Natural killer cell (primary cell): ENCODE measurements around the gene ZNF182. TPM values are rescaled to one million over a fixed set of nuclear protein-coding genes. Genes with fewer than 3 reads are reported as not detected.
A peak's percentile ranks its signal among the peaks of the same experiment; 100 is the strongest.

Source experiments
- ATAC-seq, 3 donors: fragments of 150-1000 bp in 2 of 3; fragments of 200-7000 bp in 1 of 3; cut with Tn5 transposase; 1 replicate in 1 of 3; 2 replicates in 2 of 3; pipeline ENCODE4 v1.10.0; 2021; ENCODE audit warnings: mild to moderate bottlenecking in 2 of 3, moderate library complexity in 2 of 3
- DNase-seq, 2 donors: peaks; one replicate each; pipeline versions ENCODE4 v3.0.0 to v3.0.0-alpha.2; 2013 to 2021; ENCODE audit warnings: mixed read lengths in 1 of 2
- H3K27ac ChIP-seq: one replicate; pipeline ENCODE4 v1.5.1; 2013; ENCODE audit warnings: mild to moderate bottlenecking, low read length
- H3K27me3 ChIP-seq: one replicate; pipeline ENCODE4 v1.6.1; 2013; ENCODE audit warnings: low read length; ENCODE audit not compliant: control insufficient read depth, insufficient read depth
- H3K36me3 ChIP-seq: one replicate; pipeline ENCODE4 v1.6.1; 2013; ENCODE audit warnings: low read length; ENCODE audit not compliant: control insufficient read depth, insufficient read depth
- H3K4me1 ChIP-seq: one replicate; pipeline ENCODE4 v1.6.1; 2013; ENCODE audit warnings: low read length; ENCODE audit not compliant: control insufficient read depth, insufficient read depth
- H3K4me3 ChIP-seq: one replicate; pipeline ENCODE4 v1.5.1; 2013; ENCODE audit warnings: low read length
- H3K9me3 ChIP-seq: one replicate; pipeline ENCODE4 v1.6.1; 2013; ENCODE audit warnings: low read length; ENCODE audit not compliant: control insufficient read depth, insufficient read depth
- H3K27ac Mint-ChIP-seq, 2 donors: one replicate each; pipeline ENCODE4 v1.8.0; 2022; ENCODE audit warnings: mild to moderate bottlenecking in 2 of 2, mixed read lengths in 2 of 2, moderate library complexity in 1 of 2
- H3K27me3 Mint-ChIP-seq, 2 donors: one replicate each; pipeline ENCODE4 v1.8.0; 2022; ENCODE audit warnings: low read depth in 2 of 2, mixed read lengths in 2 of 2
- H3K36me3 Mint-ChIP-seq: one replicate; pipeline ENCODE4 v1.8.0; 2022; ENCODE audit warnings: mixed read lengths
- H3K4me1 Mint-ChIP-seq, 2 donors: one replicate each; pipeline ENCODE4 v1.8.0; 2022; ENCODE audit warnings: mixed read lengths in 2 of 2
- H3K4me3 Mint-ChIP-seq: one replicate; pipeline ENCODE4 v1.8.0; 2022; ENCODE audit warnings: mild to moderate bottlenecking, moderate library complexity, mixed read lengths
- H3K9me3 Mint-ChIP-seq, 2 donors: one replicate each; pipeline ENCODE4 v1.8.0; 2022; ENCODE audit warnings: mixed read lengths in 2 of 2
- CTCF ChIP-seq: fragments of 200-600 bp; IDR thresholded peaks from one replicate; pipeline ENCODE4 v1.8.0; 2022; ENCODE audit warnings: antibody characterized with exemption
- WGBS: methylation state at CpG from one replicate; pipeline ENCODE4 v1.1.7; 2013; ENCODE audit warnings: missing lambda C conversion rate; ENCODE audit not compliant: insufficient coverage; 5-methylcytosine and 5-hydroxymethylcytosine counted together
- intact Hi-C: fragments of 100-400 bp; cut with micrococcal nuclease; formaldehyde crosslinking; loops from one replicate; pipeline ENCODE4 v1.14.2; 2022
- total RNA-seq, 4 donors: library from RNA; stranded (reverse); fragments of 120-200 nt in 1 of 4; gene quantifications; one replicate each; pipeline versions ENCODE4 v1.2.3 to v1.2.4, GENCODE V29; 2013 to 2022

ZNF182 gene
- total RNA-seq, 3 donors from 2014 or later (not counting 1 experiment from before 2014, with no cell fraction given) = 7.1 to 10.4 (median 7.8) TPM

- Mint-ChIP-seq H3K36me3 (no peaks in the 10 kb centered on the region), H3K9me3 (no peaks in the 10 kb centered on the region), H3K27ac (no peak overlapping the region), H3K4me3 (no peak overlapping the region), H3K27me3 (no peaks in the 10 kb centered on the region), H3K4me1 (peaks cover under 1 to 7% of the 10 kb centered on the region in 2 donors)
- Histone ChIP-seq H3K27me3 (no peaks in the 10 kb centered on the region), H3K27ac (no peak overlapping the region), H3K36me3 (no peaks in the 10 kb centered on the region), H3K9me3 (no peaks in the 10 kb centered on the region), H3K4me1 (no peaks in the 10 kb centered on the region), H3K4me3 (no peak overlapping the region)
- ATAC-seq = no peak
- no peak for TF ChIP-seq CTCF
- WGBS = no CpG with 5 or more reads among the region's 4 CpGs
- intact Hi-C loops = no loop called here
- DNase-seq = no peak
Measured at GRCh38 chrX:47941423-47941822, 62.4 kb downstream of the ZNF182 start.

- Histone ChIP-seq H3K4me1 (no peaks in the 10 kb centered on the region), H3K4me3 (no peak overlapping the region), H3K27ac (no peak overlapping the region), H3K9me3 (no peaks in the 10 kb centered on the region), H3K27me3 (no peaks in the 10 kb centered on the region), H3K36me3 (no peaks in the 10 kb centered on the region)
- TF ChIP-seq CTCF = no peak
- ATAC-seq (no peak), DNase-seq (no peak)
- Mint-ChIP-seq H3K27me3 (no peaks in the 10 kb centered on the region), H3K36me3 (no peaks in the 10 kb centered on the region), H3K4me1 (peaks cover 4 to 11% of the 10 kb centered on the region in 2 donors), H3K27ac (no peak overlapping the region), H3K9me3 (no peaks in the 10 kb centered on the region), H3K4me3 (no peak overlapping the region)
- WGBS = no CpG with 5 or more reads among the region's 4 CpGs
- intact Hi-C loops = no loop called here
Measured at GRCh38 chrX:47940448-47940847, 63.3 kb downstream of the ZNF182 start.

- Mint-ChIP-seq H3K4me3 (peak overlapping the region; percentile 58), H3K27ac (peak overlapping the region in 1 of 2 donors; percentile 69), H3K27me3 (no peaks in the 10 kb centered on the region), H3K4me1 (peaks cover 4 to 11% of the 10 kb centered on the region in 2 donors), H3K9me3 (no peaks in the 10 kb centered on the region), H3K36me3 (no peaks in the 10 kb centered on the region)
- no peaks in the 10 kb centered on the region for H3K27me3 ChIP-seq
- ATAC-seq (no peak), DNase-seq (no peak)
- intact Hi-C loops = no loop called here
- H3K27ac ChIP-seq = no peak overlapping the region
- no peaks in the 10 kb centered on the region for H3K4me1 ChIP-seq
- H3K9me3 ChIP-seq = no peaks in the 10 kb centered on the region
- WGBS = no CpG with 5 or more reads among the region's 3 CpGs
- TF ChIP-seq CTCF = no peak
- H3K4me3 ChIP-seq = peak overlapping the region; percentile 7
- H3K36me3 ChIP-seq = no peaks in the 10 kb centered on the region
Measured at GRCh38 chrX:47936940-47937317, 66.9 kb downstream of the ZNF182 start.

GRCh38 chrX:47936224-47936939 is 67.4 kb downstream of the ZNF182 start:
- Histone ChIP-seq H3K27me3 (no peaks in the 10 kb centered on the region), H3K4me3 (peak overlapping the region; percentile 7), H3K4me1 (no peaks in the 10 kb centered on the region), H3K9me3 (no peaks in the 10 kb centered on the region), H3K36me3 (no peaks in the 10 kb centered on the region), H3K27ac (no peak overlapping the region)
- intact Hi-C loops = no loop called here
- Mint-ChIP-seq H3K27ac (peak overlapping the region in 1 of 2 donors; percentile 69), H3K4me3 (peak overlapping the region; percentile 81), H3K27me3 (no peaks in the 10 kb centered on the region), H3K4me1 (peaks cover 4 to 11% of the 10 kb centered on the region in 2 donors), H3K9me3 (no peaks in the 10 kb centered on the region), H3K36me3 (no peaks in the 10 kb centered on the region)
- WGBS = under 1% methylated on average over 12 of the region's 15 CpGs
- ATAC-seq (peak in 2 of 3 donors; percentile 39 to 54), DNase-seq (peak in 1 of 2 donors; percentile 24)
- no peak for TF ChIP-seq CTCF
